A172 (cell line): ENCODE measurements around the gene CNN2. TPM values are rescaled to one million over a fixed set of nuclear protein-coding genes. Genes with fewer than 3 reads are reported as not detected.

Experiments used
- DNase-seq: peaks from one replicate; pipeline ENCODE4 v3.0.0-alpha.2; 2015; ENCODE audit warnings: low spot score
- total RNA-seq: library from RNA; depleted of rRNA; stranded (reverse); fragments of >200 nt; shearing (Covaris generic); gene quantifications from 2 replicates; pipeline ENCODE4 v1.2.3, GENCODE V29; 2014

The CNN2 gene
- total RNA-seq, 1 experiment from 2014 or later, result 219 TPM

DNA sequence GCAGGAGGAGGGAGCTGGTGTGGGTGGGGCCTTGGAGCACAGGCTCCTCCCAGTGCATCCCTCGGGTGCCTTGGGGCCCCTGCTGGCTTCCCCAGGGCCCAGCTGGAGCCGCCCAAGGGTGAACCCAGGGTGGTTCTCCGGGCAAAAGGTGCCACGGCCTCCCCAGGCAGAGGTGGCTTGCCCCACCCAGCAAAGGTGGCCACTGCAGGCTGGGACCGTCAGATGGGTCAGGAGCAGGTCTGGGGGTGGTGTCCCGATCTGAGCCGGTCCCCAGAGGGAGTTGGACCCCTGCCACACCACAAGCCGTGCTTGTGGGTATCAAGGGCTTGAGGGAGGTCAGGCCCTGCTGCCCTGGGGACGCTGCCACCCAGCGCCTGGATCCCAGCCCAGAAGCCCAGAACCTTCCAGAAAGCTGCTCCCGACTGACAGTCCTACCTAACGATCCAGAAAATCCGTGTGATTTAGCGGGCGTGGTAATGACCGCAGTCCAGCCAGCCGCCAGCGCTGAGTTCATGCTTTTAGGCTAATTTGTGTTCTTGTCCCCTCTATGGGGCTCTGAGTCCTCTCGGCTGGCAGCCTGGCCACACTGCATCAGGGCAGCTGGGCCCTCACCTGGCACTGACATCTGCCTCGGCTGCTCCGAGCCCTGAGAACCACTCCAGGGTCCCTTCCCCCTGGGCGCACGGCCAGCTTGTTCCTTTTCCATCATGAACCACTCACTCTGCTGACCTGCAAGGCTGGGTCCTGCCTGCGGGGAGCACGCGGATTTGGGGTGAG lies 31.2 kb upstream of the CNN2 start:
- peak; percentile 60 for DNase-seq

DNA sequence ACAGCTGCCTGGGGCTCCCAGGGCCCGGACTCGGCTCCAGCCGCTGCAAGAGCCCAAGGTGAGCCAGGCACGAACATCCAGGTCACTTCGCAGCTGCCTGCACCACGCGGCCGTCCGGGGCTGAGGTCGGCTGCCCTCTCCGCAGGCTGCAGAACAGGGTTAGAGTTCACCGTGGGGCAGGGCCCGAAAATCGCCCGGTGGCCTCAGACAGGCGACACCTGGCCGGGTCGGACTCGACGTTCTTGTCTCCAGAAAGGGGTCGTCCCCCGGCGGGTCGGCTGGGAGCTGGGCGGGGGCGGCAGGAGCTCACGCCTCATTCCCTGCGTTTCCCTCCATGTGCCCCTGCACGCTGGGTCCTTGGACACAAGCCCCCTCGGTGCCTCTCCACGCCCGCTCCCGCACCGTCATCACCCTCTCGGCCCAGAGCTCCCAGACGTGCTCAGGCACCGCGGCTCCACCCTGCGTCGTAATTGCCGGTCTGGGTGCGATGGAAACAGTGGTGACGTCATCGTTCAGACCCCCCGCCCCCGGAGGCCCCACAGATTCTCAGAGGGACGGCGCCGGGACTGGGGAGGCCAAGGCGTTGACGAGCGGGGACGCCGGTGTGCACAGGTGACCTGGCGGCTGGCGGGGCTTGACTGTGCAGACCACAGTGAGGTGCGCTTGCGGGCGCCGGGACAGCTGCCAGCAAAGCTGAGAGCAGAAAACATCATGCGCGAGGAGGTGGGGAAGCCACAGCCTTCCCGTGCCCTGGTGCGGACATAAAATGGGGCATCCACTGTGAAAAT lies 30.2 kb upstream of the CNN2 start:
- no peak for DNase-seq

DNA sequence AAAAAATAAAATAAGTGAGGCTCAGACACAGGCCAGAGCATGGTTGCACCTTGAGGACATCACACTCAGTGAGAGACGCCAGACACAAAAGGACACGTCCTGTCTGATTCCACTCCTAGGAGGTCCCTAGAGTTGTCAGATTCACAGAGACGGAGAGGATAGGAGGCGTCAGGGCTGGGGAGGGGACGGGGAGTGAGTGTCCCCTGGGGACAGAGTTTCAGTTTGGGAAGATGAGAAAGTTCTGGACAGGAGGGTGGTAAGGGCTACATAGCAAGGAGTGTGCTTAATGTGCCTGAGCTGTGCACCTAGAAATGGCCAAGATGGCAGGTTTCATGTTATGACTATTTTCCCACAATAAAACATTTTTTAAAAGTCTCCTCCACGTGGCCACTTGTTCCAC lies 28.3 kb upstream of the CNN2 start:
- DNase-seq, result no peak

DNA sequence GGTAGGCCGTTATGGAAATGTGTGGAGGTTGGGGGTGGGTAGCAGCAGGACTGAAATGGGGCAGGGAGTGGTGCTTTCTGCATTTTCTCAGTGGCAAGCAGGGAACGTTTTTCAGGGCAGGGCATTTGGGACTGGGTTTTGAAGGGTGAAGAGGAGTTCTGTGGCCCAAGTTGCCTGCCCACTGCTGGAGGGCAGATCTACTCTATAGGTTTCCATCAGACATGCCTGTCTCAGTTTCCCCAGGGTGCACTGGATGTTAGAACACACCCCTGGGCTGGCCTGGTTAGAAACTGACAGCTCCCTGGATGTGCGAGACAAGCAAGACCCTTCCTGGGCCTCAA lies 27.1 kb upstream of the CNN2 start:
- no peak for DNase-seq

GRCh38 chr19:1000095-1000494 lies 26.3 kb upstream of the CNN2 start, which contains the start of gene GRIN3B:
Gene GRIN3B, plus strand, starts transcription at chr19:1000419. Its CDS starts 19 bp downstream, at chr19:1000438.
- DNase-seq, result no peak

- no peak for DNase-seq
Measured at GRCh38 chr19:1000591-1001537, 25.5 kb upstream of the CNN2 start.

- no peak for DNase-seq
Measured at GRCh38 chr19:1001538-1002166, 24.8 kb upstream of the CNN2 start.

DNA sequence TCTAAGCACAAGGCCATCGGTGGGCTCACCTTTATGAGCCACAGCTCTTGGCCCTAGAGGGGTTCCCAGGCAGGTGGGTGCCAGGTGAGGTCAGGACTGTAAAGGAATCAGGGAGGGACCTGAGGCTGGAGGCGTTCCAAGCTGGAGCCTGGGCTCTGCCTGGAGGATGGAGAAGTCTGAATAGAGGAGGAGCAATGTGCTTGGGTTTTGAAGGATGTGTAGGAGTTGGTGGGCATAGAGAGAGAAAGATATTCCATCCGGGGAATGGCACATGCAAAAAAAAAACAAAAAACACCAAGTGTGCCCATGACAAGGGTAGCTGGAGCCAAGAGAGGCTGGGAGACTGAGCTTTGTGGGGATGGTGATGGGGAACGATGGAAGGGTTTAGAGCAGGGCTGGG lies 23.8 kb upstream of the CNN2 start:
- DNase-seq, result no peak

GRCh38 chr19:1003283-1003682 lies 23.1 kb upstream of the CNN2 start:
- DNase-seq, result no peak

GRCh38 chr19:1004204-1004802 lies 22.1 kb upstream of the CNN2 start:
- no peak for DNase-seq

DNA sequence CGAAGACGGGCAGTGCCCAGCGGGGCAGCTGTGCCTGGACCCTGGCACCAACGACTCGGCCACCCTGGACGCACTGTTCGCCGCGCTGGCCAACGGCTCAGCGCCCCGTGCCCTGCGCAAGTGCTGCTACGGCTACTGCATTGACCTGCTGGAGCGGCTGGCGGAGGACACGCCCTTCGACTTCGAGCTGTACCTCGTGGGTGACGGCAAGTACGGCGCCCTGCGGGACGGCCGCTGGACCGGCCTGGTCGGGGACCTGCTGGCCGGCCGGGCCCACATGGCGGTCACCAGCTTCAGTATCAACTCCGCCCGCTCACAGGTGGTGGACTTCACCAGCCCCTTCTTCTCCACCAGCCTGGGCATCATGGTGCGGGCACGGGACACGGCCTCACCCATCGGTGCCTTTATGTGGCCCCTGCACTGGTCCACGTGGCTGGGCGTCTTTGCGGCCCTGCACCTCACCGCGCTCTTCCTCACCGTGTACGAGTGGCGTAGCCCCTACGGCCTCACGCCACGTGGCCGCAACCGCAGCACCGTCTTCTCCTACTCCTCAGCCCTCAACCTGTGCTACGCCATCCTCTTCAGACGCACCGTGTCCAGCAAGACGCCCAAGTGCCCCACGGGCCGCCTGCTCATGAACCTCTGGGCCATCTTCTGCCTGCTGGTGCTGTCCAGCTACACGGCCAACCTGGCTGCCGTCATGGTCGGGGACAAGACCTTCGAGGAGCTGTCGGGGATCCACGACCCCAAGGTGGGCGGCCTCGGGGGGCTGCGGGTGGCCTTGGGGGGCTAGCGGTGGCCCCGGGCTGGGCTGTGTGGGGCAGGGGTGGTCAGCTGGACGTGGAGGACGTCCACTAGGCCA lies 21.4 kb upstream of the CNN2 start:
- DNase-seq, result no peak

DNA sequence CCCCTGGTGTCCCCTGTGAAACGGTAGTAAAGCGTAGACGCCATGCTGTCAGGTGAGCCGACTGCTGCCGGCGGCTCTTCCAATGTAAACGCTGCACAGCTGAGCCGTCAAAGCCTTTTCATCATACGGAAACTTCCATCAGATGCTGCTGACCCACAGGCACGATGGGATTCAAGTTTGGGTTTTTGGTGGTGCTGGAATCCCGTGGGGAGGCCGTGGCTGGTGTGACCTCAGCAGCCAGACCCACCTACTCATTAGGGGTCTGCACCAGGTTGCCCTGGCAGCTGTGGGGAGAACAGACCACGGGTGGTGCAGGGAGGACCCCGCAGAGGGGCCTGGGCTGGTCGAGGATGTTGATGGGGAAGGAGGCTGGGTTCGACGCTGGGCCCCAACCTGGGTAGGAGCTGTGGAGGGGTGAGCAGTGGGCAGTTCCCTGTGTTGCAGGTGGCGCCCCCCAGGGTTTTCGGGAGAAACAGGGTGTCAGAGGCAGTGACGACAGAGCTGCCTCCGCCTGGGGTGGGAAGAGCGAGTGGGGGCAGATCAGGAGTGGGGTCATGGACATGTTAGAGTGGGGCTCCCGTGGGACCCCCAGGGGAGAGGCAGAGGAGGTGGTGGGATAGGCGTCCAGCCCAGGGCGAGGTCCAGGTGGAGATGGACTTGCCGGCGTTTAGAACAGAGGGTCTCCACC lies 19.6 kb upstream of the CNN2 start:
- DNase-seq, result no peak

DNA sequence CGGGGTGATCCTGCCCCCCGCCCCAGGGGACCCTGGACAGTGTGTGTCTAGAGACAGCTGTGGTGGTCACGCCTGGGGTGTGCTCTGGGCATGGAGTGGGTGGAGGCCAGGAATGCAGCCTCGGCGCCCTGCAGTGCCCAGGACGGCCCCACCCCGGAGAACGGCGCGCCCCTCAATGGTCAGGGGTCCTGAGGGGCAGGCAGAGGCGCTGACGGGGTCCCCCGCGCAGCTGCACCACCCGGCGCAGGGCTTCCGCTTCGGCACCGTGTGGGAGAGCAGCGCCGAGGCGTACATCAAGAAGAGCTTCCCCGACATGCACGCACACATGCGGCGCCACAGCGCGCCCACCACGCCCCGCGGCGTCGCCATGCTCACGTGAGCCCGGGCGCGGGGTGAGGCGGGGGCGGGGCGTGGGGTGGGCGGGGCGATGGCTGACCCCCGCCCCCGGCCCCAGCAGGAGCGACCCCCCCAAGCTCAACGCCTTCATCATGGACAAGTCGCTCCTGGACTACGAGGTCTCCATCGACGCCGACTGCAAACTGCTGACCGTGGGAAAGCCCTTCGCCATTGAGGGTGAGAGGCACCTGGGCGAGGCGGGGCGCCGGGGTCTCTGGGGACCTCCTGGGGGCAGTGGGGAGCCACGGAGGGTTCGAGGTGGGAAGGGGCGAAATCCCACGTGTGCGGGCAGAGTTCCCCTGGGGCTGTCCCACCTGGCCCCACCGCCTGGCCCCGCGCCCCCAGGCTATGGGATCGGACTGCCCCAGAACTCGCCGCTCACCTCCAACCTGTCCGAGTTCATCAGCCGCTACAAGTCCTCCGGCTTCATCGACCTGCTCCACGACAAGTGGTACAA lies 18.8 kb upstream of the CNN2 start:
- no peak for DNase-seq

DNA sequence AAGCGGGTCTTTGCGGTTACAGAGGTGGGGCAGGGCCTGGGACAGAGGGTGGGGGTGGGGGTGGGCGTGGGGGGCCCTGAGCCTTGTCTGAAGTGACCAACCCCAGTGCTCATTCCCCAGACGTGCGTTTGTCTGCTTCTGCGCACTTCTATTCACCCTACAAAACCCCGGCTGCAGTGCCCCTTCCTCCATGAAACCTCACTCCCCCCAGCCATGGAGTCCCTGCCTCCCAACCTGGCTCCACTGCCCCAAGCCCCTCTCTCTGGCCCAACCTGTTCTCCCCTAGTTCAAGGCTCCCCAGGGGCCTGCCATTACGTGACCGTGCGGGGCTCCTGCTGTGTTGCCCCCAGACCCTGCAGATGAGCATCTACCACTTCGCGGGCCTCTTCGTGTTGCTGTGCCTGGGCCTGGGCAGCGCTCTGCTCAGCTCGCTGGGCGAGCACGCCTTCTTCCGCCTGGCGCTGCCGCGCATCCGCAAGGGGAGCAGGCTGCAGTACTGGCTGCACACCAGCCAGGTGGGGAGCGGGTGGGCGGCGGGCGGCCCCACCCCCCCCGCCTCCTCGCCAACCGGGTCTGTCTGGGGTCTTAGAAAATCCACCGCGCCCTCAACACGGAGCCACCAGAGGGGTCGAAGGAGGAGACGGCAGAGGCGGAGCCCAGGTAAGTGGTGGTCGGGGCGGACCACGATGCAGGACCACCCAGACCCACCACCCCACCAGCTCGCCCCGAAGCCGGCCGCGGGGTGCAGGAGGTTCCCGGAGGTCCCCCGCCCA lies 18.0 kb upstream of the CNN2 start:
- DNase-seq, result no peak

- no peak for DNase-seq
Measured at GRCh38 chr19:1009041-1009980, 17.1 kb upstream of the CNN2 start.

- no peak for DNase-seq
Measured at GRCh38 chr19:1009981-1010538, 16.3 kb upstream of the CNN2 start.
